HG03460 (cell line): Measurements from ENCODE around the gene PSMG4.

Experiments
- ATAC-seq: cut with Tn5 transposase; IDR thresholded peaks from one replicate; pipeline ENCODE4 v1.9.1; 2021; ENCODE audit not compliant: unreplicated experiment

Gene PSMG4

DNA sequence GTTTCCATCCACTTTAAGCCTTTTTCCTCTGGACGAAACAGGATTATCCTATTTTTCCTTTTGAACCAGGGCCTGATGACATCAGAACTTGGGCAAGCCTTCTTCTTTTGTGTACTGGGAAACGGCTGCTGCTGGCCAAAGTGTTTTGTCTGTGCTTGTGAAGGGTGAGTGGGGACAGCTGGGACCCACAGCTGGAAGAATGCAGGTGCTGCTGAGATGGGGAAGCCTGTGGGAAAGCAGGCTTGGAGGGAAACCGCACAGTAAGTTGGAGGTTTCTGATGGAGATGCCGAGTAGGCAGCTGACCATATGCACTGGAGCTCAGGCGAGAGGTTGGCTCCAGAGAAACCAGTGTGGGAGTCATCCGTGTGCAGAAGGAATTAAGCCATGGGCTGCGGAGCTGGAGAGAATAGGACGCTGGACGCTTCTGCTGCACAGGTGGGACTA lies 8.5 kb upstream of the PSMG4 start:
- ATAC-seq, result no peak

DNA sequence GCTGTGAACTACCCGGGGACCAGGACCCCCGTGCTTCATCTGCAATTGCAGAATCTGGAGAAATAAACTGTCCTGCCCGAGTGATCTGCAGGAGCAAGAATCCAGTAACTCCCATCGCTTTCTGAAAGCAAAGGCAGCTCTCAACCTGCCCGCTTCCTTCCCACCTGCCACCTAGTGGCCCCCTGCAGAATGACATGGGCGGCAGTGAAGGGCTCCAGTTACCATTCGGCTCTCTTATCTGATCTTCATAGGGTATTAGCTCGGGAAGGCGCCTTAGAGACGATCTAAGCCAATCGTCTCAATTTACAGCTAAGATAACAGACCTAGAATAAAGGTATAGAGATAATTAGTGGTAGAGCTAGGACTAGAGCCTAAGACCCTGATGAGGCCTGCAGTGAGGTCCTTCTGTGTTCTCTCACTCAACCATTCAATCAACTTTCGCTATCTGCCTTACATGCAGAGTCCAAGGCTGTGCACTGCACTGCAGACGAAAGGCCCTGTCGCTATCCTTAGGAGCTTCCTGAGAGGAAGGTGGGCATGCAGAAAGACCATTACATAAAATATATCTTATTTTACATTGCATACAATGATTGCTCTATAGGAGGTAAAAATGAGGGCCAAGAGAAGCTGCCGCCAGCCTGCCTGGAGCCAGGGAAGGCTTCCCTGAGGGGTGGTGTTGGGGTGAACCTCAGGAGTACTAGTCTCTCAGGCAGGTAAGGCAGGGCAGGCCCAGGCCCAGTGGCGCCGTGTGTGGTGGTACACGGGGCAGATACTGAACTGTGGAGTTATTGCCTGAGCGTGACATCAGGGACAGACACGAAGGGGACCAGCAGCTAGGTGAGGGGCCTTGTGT lies 7.1 kb upstream of the PSMG4 start:
- peak; percentile 85 for ATAC-seq

DNA sequence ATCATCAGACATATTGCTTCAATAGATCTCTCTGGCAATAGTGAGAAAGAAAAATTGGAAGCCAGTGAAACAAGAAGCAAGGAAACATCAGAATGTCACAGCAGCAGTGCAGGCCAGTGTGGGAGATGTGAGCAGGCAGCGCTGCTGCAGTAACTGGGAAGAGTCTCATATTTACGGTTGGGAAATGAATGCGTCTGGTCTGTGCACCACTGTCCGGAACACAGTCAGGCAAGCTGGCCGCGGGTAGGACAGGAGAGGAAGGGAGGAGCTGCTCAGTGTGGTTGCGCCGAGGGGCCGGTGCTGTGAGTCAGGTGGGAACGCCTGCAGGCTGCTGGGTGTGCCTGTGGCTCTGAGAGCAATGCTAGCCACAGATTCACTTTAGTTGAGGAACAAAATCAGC lies 6.4 kb upstream of the PSMG4 start:
- no peak for ATAC-seq

DNA sequence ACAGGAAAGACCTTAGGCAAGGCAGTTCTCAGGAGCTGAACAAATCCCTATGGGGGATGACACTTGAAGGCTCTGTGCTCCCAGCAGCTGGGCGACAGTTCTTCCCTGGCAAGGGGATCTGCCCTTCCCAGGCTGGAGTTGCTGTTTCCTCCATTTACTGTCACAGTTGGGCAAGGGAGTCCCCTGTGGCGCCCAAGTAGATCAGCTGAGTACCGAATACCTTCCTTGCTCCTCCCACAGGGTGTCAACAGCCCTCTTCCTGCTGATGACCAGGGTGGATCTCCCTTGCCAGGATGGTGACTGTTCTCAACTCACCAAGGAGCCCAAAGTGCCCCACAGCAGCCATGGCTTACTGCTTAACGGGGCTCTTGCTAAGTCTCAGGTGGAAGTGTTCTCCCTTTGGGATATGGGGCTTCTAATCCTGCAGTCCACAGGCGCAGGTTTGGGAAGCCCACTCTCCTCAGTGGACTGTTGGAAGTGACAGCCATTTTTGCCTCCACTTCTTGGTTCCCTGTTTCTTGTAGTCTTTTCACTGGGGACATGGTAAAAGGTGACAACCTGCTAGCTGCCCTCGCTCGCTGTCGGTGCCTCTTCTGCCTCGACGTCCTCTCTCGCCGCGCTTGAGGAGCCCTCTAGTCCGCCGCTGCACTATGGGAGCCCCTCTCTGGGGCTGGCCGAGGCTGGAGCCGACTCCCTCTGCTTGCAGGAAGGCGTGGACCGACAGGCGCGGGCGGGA lies 5.7 kb upstream of the PSMG4 start:
- ATAC-seq, result no peak

DNA sequence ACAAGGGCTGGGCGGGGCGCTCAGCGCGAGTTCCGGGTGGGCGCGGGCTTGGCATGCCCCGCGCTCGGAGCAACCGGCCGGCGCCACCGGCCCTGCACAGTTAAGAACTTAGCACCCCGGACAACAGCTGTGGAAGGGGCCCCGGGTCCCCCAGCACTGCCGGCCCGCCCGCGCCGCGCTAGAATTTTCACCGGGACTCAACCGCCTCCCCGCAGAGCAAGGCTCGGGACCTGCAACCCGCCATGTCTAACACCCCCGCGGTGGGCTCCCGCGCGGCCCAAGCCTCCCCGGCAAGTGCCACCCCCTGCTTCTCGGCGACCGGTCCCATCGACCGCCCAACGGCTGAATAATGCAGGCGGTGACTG lies 5.2 kb upstream of the PSMG4 start:
- ATAC-seq, result no peak

DNA sequence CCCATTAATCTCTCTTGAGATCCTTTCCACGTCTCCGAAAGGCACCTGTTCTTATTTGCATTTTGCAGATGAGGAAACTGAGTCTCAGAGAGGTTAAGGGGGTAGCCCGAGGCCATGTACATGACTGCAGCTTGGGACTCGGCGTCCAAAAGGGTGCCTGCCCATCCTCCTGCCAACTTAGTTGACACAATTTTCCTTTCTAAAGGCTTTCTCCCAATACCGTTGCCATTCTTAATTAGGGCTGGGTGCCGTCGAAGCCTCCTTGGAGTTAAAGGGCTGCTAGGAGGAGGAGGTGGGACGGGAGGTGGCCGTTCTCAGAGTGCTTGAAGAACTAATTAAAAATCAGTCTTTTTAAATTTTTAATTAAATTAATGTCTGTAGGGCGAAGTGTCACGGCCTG lies 546 bp upstream of the PSMG4 start:
- ATAC-seq, result no peak

DNA sequence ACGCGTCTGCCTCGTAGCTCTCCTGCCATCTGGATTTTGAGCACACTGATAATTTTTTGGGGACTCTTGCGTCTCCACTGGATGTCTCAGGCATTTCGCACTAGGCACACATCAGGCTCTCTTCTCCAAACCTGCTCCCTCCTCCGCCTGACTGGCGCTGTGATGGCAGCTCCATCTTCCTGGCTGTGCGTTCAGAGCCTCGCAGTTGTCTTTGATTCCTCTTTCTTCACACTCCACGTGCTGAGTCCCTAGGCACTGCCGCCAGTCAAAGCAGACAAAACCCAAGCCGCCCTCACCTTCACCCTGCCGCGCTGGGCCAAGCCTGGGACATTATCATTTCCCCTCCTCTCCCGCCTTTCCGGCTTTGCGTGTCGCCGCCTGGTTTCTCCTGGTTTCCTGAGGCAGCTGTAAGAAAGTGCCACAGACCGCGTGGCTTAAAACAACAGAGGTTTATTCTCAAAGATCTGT lies 778 bp downstream of the PSMG4 start:
- peak; percentile 21 for ATAC-seq

DNA sequence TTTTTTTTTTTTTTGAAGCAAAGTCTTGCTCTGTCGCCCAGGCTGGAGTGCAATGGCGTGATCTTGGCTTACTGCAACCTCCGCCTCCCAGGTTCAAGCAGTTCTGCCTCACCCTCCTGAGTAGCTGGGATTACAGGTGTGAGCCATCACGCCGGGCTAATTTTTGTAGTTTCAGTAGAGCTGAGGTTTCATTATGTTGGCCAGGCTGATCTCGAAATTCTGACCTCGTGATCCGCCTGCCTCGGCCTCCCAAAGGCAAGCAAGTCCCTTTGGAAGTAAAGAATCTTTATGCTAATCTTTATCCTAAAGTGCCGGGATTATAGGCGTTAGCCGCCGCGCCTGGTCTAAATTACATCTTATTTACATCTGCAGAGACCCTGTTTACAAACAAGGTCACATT lies 1.5 kb downstream of the PSMG4 start:
- ATAC-seq, result no peak

DNA sequence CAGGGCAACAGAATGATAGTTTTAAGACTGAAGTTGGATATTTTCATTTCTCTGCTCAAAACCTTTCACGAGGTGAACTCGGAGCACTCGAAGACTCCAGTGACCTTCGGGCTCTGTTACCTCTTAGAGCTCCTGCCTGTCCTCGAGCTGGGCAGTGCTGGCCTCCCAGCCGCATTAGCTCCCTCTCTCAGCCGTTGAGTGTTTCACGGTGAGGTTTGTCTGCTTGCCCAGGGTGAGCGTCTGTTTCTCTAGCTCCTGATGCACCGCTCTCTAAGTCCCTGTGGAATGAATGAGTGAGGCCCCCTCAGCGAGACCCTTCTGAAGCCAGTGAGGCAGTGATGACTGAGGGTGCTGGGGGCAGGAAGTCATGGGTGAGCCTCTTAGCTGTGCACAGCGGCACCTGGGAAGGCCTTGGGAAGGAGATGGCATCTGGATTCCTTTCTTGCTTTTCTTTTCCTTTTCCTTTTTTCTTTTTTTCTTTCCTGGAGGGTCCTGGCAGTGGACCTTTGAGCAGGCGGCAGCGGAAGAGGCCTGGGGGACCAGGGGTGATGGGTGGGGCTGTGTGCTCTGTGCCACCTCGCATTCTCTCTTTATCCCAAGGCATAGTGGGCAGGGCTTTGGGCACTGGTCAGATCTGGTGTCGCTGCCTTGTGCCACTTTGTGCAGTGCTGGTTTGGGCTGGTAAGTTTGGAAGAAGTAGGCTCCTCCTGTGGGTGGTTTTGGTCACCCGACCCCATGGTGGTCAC lies 2.2 kb downstream of the PSMG4 start:
- no peak for ATAC-seq

DNA sequence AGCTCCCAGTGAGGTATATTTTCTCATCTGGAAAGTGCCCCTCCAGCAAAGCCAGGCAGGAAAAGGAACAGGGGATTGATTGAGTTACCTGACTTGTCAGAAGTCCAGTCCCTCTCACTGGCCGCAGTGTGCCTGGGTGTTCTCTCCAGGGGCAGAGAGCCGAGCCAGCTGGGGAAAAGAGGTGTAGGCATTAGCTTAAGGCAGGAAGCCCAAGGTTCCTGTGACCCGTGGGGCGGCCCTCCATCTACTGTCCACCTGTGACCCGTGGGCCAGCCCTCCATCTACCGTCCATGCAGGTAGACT lies 2.7 kb downstream of the PSMG4 start:
- no peak for ATAC-seq

- no peak for ATAC-seq
Observed at GRCh38 chr6:3261921-3262320, 3.2 kb downstream of the PSMG4 start.

DNA sequence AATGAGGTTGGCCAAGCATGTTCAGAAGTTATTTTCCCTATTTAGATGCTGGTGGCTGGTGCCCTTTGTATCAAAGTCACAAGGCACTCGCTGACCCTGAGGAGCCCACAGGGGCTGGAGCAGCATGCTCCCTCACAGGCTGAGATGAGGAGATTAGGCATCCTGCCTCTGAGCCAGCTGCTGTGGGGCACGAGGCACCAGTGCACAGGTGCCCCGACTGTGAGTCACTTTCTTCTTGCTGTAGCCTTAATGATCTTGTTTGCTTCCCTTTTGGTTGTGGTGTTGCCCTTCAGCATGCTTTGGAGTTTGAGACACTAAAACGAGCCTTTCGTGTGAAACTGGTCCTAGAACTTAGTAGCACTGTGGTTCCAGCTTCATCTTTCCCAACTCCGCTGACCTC lies 4.3 kb downstream of the PSMG4 start:
- ATAC-seq, result no peak

GRCh38 chr6:3264356-3264755 lies 5.6 kb downstream of the PSMG4 start:
- no peak for ATAC-seq

GRCh38 chr6:3265671-3266070 lies 6.9 kb downstream of the PSMG4 start:
- no peak for ATAC-seq

DNA sequence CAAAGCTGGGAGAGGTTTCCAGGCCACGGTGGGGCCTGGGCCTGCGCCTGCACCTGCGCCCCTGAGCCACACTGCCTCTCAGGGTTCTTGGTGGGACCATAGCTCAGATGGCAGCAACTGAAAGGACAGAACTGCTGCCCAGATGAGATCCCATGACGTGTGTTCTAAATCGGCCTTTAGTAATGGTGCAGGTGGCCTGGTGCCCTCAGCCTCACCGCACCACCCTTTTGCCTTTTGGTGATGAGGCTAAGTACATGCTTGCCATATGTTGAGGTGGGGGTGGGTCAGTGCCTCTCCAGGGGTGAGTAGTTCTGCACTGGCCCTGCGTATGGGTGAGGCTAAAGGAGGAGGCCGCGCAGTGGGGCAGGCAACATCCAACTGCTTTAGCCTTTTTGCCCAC lies 7.4 kb downstream of the PSMG4 start:
- no peak for ATAC-seq

GRCh38 chr6:3267162-3267561 lies 8.4 kb downstream of the PSMG4 start:
- no peak for ATAC-seq

DNA sequence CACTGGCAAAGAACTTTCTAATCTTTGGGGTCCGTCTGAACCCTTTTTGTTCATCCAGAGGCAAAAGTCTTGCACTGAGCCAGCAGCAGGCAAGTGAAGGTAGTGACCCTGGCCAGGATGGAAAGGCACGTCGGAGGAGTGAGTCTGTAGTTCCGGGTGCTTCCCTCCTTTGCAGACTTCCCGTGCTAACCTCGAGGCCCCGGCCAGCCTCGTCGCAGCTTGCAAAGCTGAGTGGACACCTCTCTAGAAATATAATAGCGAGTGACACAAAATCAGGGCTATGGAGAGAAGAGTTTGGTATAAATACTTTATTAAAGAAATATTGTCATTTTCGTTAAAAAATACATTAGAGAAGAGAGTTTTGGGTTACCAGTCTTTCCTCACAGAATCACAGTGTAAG lies 9.9 kb downstream of the PSMG4 start:
- no peak for ATAC-seq

DNA sequence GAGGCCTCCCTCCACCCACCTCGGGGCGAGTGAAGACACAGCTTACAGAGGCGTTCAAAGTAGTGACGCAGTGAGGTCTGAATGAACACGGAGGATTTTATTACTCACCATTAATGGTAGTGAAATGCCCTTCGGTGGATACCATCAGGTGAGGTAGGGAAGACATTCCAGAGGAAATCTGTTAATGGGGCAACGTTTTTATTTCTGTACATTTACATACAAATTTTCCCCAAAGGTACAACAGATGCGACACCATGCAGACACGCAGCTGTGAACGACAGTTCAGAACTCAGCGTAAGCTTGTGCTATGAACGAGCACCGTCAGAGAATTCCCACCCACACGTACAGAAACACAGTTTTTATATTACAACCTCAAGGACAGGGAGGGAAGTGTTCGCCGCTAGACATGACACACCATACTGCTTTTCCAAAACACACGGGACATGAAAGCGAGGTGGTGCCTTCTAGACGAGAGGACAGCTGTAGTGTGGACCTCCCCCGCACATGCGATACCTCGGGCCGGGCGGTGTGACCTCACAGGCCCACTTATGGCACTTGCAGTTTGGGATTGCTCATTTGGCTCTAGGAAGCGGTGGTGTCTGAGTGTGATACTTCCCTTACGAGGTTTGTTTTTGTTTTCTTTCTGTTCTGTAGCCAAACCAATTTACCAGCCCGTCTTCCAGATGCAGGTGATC lies 10.7 kb downstream of the PSMG4 start:
- ATAC-seq, result no peak

GRCh38 chr6:3270258-3270657 lies 11.5 kb downstream of the PSMG4 start:
- no peak for ATAC-seq

- ATAC-seq, result no peak
Observed at GRCh38 chr6:3271756-3272155, 13.0 kb downstream of the PSMG4 start.

GRCh38 chr6:3272911-3273547 lies 14.3 kb downstream of the PSMG4 start:
- ATAC-seq, result no peak
